ENCODE measurements around the gene VPS26A. TPM values are rescaled to one million over a fixed set of nuclear protein-coding genes. Genes with fewer than 3 reads are reported as not detected.

Gene VPS26A
- total RNA-seq, 1 experiment from 2014 or later, result 90.0 TPM

GRCh38 chr10:69097729-69098128, 26.2 kb upstream of the VPS26A start:
- no peak for TF ChIP-seq CTCF (conservative IDR thresholded peaks at IDR 0.05)
- no peak for TF ChIP-seq EZH2 (IDR thresholded peaks at IDR 0.05; ENCODE audit: low read depth)
- no peak overlapping the region for H3K4me2 ChIP-seq
- intact Hi-C loops (cut with micrococcal nuclease; ENCODE audit: unreplicated experiment), result no loop called here
- no peak overlapping the region for H2AFZ ChIP-seq
- H3K27me3 ChIP-seq (ENCODE audit: insufficient read depth, low read depth), result no peaks in the 10 kb centered on the region
- ChIA-PET CTCF (no interaction called here), POLR2A (ENCODE audit: unreplicated experiment) (no interaction called here)
- H3K27ac ChIP-seq, result no peak overlapping the region
- BruUV-seq (replicated peaks), result no TSS peak
- no peak overlapping the region for H3K4me3 ChIP-seq
- 0 out of 2 replicates have a peak, but pooled peaks cover 3% of the 10 kb centered on the region for H3K4me1 ChIP-seq (replicated peaks; ENCODE audit: insufficient read depth)
- no peaks in the 10 kb centered on the region for H3K9me2 ChIP-seq (ENCODE audit: insufficient read depth)
- H3K9me3 ChIP-seq (ENCODE audit: insufficient read depth, low read depth), result no peaks in the 10 kb centered on the region
- no peaks in the 10 kb centered on the region for H3K79me2 ChIP-seq (ENCODE audit: low read depth)
- H4K20me1 ChIP-seq (ENCODE audit: insufficient read depth), result no peaks in the 10 kb centered on the region
- no peaks in the 10 kb centered on the region; the same call in 1 of the 2 replicates for H3F3A ChIP-seq (ENCODE audit: insufficient read depth, low read depth)
- no peak for DNase-seq
- no peaks in the 10 kb centered on the region for H3K36me3 ChIP-seq (ENCODE audit: low read depth)

GRCh38 chr10:69100136-69100872, 23.7 kb upstream of the VPS26A start:
- TF ChIP-seq CTCF (conservative IDR thresholded peaks at IDR 0.05) (no peak), EZH2 (IDR thresholded peaks at IDR 0.05; ENCODE audit: low read depth) (no peak)
- intact Hi-C loops (cut with micrococcal nuclease; ENCODE audit: unreplicated experiment), result loop anchor here (5.0 kb wide), 1 partner anchor 307 kb away; no protein-coding TSS in a partner anchor
- H3K9me3 ChIP-seq (ENCODE audit: insufficient read depth, low read depth), result no peaks in the 10 kb centered on the region
- no peak overlapping the region for H3K4me2 ChIP-seq
- no peaks in the 10 kb centered on the region for H4K20me1 ChIP-seq (ENCODE audit: insufficient read depth)
- no peak overlapping the region for H3K27ac ChIP-seq
- H3K27me3 ChIP-seq (ENCODE audit: insufficient read depth, low read depth), result no peaks in the 10 kb centered on the region
- no peak for DNase-seq
- no peak overlapping the region for H3K4me3 ChIP-seq
- ChIA-PET CTCF (interaction anchor here (0.6 to 0.7 kb wide), 2 partner anchors 8 to 74 kb away, joined by 7 to 8 read pairs; no protein-coding TSS in a partner anchor), POLR2A (ENCODE audit: unreplicated experiment) (interaction anchor here (0.6 kb wide), 1 partner anchor 38 kb away, joined by 8 read pairs; no protein-coding TSS in a partner anchor)
- no peaks in the 10 kb centered on the region; the same call in 1 of the 2 replicates for H3F3A ChIP-seq (ENCODE audit: insufficient read depth, low read depth)
- no peaks in the 10 kb centered on the region for H3K4me1 ChIP-seq (replicated peaks; ENCODE audit: insufficient read depth)
- H2AFZ ChIP-seq, result no peak overlapping the region
- H3K9me2 ChIP-seq (ENCODE audit: insufficient read depth), result no peaks in the 10 kb centered on the region
- no peaks in the 10 kb centered on the region for H3K36me3 ChIP-seq (ENCODE audit: low read depth)
- BruUV-seq (replicated peaks), result no TSS peak
- H3K79me2 ChIP-seq (ENCODE audit: low read depth), result no peaks in the 10 kb centered on the region

- POLR2A ChIA-PET (ENCODE audit: unreplicated experiment), result no interaction called here
- Histone ChIP-seq H3K27me3 (ENCODE audit: insufficient read depth, low read depth) (no peaks in the 10 kb centered on the region), H2AFZ (no peak overlapping the region), H3K4me3 (no peak overlapping the region), H3K9me3 (ENCODE audit: insufficient read depth, low read depth) (no peaks in the 10 kb centered on the region), H3K4me2 (no peak overlapping the region), H3K4me1 (replicated peaks; ENCODE audit: insufficient read depth) (no peaks in the 10 kb centered on the region), H3K79me2 (ENCODE audit: low read depth) (no peaks in the 10 kb centered on the region), H3K27ac (no peak overlapping the region), H4K20me1 (ENCODE audit: insufficient read depth) (no peaks in the 10 kb centered on the region), H3K36me3 (ENCODE audit: low read depth) (no peaks in the 10 kb centered on the region), H3K9me2 (ENCODE audit: insufficient read depth) (no peaks in the 10 kb centered on the region), H3F3A (ENCODE audit: insufficient read depth, low read depth) (no peaks in the 10 kb centered on the region)
- intact Hi-C loops (cut with micrococcal nuclease; ENCODE audit: unreplicated experiment), result loop anchor here (5.0 kb wide), 1 partner anchor 306 kb away; no protein-coding TSS in a partner anchor
- TF ChIP-seq CTCF (conservative IDR thresholded peaks at IDR 0.05) (no peak), EZH2 (IDR thresholded peaks at IDR 0.05; ENCODE audit: low read depth) (no peak)
- CTCF ChIA-PET, result no interaction called here
- no peak for DNase-seq
- BruUV-seq (replicated peaks), result no TSS peak
These were observed 22.4 kb upstream of the VPS26A start for GRCh38 chr10:69101451-69102095.
